GM11168 (cell line): Measurements from ENCODE around the gene TNFSF11.

Experiments used
- in situ Hi-C: fragments of 300-500 bp; cut with MboI; formaldehyde crosslinking; loops from one replicate; pipeline ENCODE4 v1.12.0; 2022; ENCODE audit warnings: low sequenced_read_pairs; ENCODE audit not compliant: unreplicated experiment

Gene TNFSF11

DNA sequence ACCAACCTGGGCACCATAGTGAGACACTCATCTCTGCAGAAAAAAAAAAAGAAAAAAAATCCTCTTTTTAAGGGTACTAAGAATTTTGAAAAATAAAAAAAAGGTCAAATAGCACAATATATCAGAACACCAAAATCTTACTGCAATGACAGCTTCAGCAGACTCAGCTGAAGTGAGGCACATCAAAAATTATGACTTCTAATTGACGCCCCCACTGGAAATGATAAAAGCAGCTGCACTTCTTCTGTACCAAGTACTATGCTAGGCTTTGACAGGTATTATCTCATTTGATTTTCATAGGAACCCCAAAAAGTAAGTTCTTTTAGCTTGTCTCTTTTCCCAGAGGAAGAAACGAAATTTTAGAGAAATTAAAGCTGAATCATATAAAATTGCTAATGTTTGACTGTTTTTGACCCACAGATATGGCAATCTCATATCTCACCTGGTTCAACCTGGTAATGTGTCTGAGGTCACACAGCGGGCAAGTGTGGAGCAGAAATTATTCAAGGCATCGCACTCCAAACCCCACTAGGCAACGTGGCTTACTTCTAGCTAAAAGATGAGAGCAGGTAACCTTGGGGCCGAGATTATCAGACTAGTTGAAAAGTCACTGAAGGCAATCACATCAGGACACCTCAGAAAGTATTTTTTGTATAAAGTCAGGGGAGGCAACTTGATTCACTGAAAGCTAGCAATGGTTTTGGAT, 78.1 kb downstream of the TNFSF11 start:
- in situ Hi-C loops, result no loop called here

DNA sequence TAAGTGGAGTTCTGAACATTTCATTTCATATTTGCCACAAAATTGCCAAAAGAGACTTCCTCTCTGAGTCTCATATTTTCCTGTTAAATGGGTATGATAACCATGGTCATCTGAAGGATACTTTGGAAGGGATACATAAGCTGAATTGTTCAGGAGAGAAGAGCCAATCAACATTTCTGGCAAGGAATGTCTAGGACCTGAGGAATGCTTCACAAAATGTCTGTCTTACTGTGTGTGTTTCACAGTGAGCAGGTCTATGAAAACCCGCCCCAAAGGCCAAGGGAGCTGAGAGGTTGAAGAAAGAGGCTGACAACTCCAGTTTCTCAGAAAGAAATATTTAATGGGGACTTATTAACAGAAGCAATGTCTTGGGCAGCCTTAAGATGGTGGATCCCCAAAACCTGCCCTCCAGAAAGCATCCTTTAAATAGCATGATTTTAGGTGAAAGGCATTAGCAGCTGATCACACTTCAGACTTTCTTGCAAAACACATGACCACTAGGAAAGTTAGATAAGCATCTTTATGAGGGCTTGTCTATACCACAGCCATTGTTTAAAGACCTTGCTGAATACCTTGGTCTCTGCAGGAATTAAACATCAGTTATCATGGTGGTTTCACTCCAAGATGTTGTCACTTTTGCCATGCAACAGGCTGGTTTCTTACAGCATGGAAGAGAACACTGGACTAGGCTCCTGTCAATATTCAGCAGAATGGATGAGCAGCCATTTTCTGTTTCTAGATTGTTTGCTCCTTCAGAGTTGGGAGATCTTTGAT, 78.9 kb downstream of the TNFSF11 start:
- in situ Hi-C loops, result no loop called here

DNA sequence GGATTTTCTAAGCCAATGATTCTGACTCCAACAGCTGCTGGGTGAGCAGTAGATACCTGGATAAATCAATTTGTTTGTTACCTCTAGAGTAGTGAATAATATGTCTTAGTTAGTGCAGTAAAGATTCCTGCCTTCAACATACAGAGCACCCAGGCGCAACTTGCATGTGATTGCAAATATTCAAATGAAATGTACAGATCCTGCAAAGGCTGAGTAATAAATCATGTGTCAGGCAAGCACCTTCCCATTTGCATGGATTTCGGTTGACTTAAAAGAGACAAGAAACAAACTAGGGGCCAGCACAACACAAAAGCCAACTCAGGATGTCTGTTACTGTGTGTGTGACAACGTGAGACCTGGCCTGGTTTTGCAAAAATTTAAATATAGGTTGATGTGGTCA, 79.7 kb downstream of the TNFSF11 start:
- in situ Hi-C loops, result no loop called here

- in situ Hi-C loops, result no loop called here
Measured at GRCh38 chr13:42654212-42654611, 80.3 kb downstream of the TNFSF11 start.

DNA sequence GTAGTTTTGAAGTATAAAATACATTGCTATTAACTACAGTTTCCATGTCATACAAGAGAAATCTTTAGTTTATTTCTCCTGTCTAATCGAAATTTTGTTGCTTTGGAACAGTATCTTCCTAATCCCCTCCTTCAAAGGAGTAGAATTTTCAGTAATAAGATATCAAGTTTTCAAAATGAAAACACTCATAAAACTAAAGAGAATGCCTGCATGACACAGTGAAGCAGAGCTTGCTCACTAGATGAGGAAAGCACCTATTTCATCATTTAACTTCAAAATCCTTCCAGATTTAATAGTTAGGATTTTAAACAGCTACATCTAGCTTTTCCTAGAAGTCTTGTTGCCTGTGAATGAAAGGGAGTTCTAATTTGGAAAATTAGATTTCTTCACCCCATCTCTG, 80.8 kb downstream of the TNFSF11 start:
- in situ Hi-C loops, result no loop called here

DNA sequence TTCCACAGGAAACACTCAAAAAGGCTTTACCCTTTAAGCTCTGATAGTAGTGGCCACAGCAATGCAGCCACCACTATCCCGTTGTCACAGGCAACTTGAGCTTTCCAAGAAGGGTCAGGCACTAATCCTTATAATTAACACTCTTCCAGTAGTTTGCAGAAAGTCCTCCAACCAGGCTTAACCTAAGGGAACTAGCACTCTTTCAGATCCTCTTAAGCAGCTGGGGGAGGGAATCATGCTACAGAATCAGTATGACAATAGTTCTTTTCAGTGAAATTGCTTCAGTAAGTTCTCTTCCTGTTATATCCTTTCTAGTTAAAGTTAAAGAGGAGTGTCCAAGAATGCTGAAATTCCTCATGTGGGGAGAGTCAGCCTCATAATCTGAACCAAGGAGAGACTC, 82.2 kb downstream of the TNFSF11 start:
- in situ Hi-C loops, result no loop called here

DNA sequence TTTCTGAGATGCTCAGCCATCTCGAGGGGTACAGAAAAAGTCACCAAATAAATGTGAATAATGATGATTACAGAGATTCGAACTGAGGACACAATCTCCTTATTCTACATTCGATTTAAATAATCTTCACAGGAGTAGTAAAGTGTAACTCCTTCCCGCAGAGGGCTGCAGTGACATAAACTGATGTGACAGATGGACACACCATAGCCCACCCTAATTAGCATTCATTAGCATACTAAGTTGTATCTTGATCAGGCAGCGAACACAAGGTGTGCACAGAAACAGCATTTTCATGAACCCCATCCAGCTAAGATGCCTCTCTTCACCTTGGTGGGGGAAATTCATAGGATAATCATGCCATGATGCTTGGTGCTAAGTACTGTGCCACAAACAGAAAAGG, 83.0 kb downstream of the TNFSF11 start:
- in situ Hi-C loops, result no loop called here
